ENCODE results near the gene CYP24A1. TPM values are rescaled to one million over a fixed set of nuclear protein-coding genes. Genes with fewer than 3 reads are reported as not detected.

CYP24A1 gene
- total RNA-seq, 2 experiments from 2014 or later: not detected

- no peak overlapping the region for H3K27ac Mint-ChIP-seq
- CTCF ChIA-PET: interaction anchor here (1.5 to 1.9 kb wide), 2 partner anchors 13 to 83 kb away, joined by 6 to 11 read pairs; no protein-coding TSS in a partner anchor
- TF ChIP-seq CTCF (IDR thresholded peaks at IDR 0.05): no peak
- H3K4me3 Mint-ChIP-seq: no peak overlapping the region
- no peaks in the 10 kb centered on the region for H3K36me3 Mint-ChIP-seq (ENCODE audit: low read depth)
- DNase-seq (no peak), ATAC-seq (no peak)
- H3K9me3 Mint-ChIP-seq: no peaks in the 10 kb centered on the region
- H3K27me3 Mint-ChIP-seq: peaks cover 8% of the 10 kb centered on the region
- no peaks in the 10 kb centered on the region for H3K4me1 Mint-ChIP-seq (ENCODE audit: low read depth)
- intact Hi-C loops (cut with micrococcal nuclease): no loop called here
- POLR2A ChIA-PET: no interaction called here
These were observed 57.1 kb downstream of the CYP24A1 start for GRCh38 chr20:54116550-54117235.

GRCh38 chr20:54115172-54115854 lies 58.5 kb downstream of the CYP24A1 start:
- DNase-seq (no peak), ATAC-seq (no peak)
- peaks cover 8% of the 10 kb centered on the region for H3K27me3 Mint-ChIP-seq
- no peaks in the 10 kb centered on the region for H3K4me1 Mint-ChIP-seq (ENCODE audit: low read depth)
- no peak overlapping the region for H3K4me3 Mint-ChIP-seq
- CTCF ChIA-PET: interaction anchor here (0.7 to 1.9 kb wide), 5 partner anchors 10 to 84 kb away, joined by 3 to 11 read pairs (median 4); no protein-coding TSS in a partner anchor
- H3K9me3 Mint-ChIP-seq: no peaks in the 10 kb centered on the region
- POLR2A ChIA-PET: no interaction called here
- no peaks in the 10 kb centered on the region for H3K36me3 Mint-ChIP-seq (ENCODE audit: low read depth)
- no peak for TF ChIP-seq CTCF (IDR thresholded peaks at IDR 0.05)
- intact Hi-C loops (cut with micrococcal nuclease): no loop called here
- H3K27ac Mint-ChIP-seq: no peak overlapping the region

GRCh38 chr20:54114109-54114508 lies 59.7 kb downstream of the CYP24A1 start:
- H3K36me3 Mint-ChIP-seq (ENCODE audit: low read depth): no peaks in the 10 kb centered on the region
- no peak for TF ChIP-seq CTCF (IDR thresholded peaks at IDR 0.05)

GRCh38 chr20:54113566-54113965 lies 60.2 kb downstream of the CYP24A1 start:
- CTCF ChIA-PET: interaction anchor here (1.5 kb wide), 1 partner anchor 8 kb away, joined by 4 read pairs; no protein-coding TSS in a partner anchor
- no peaks in the 10 kb centered on the region for H3K9me3 Mint-ChIP-seq

More at GRCh38 chr20:54114109-54114508, 59.7 kb downstream of the CYP24A1 start:
- H3K27ac Mint-ChIP-seq: no peak overlapping the region
- no peaks in the 10 kb centered on the region for H3K9me3 Mint-ChIP-seq
- peaks cover 8% of the 10 kb centered on the region for H3K27me3 Mint-ChIP-seq
- H3K4me3 Mint-ChIP-seq: no peak overlapping the region
- POLR2A ChIA-PET: no interaction called here
- no peaks in the 10 kb centered on the region for H3K4me1 Mint-ChIP-seq (ENCODE audit: low read depth)
- intact Hi-C loops (cut with micrococcal nuclease): no loop called here
- DNase-seq: no peak
- no peak for ATAC-seq
- CTCF ChIA-PET: interaction anchor here (1.5 kb wide), 1 partner anchor 9 kb away, joined by 4 read pairs; no protein-coding TSS in a partner anchor

More at GRCh38 chr20:54113566-54113965, 60.2 kb downstream of the CYP24A1 start:
- intact Hi-C loops (cut with micrococcal nuclease): no loop called here
- Mint-ChIP-seq H3K36me3 (ENCODE audit: low read depth) (no peaks in the 10 kb centered on the region), H3K27me3 (peaks cover 8% of the 10 kb centered on the region), H3K4me3 (no peak overlapping the region), H3K27ac (no peak overlapping the region), H3K4me1 (ENCODE audit: low read depth) (no peaks in the 10 kb centered on the region)
- TF ChIP-seq CTCF (IDR thresholded peaks at IDR 0.05): no peak
- POLR2A ChIA-PET: no interaction called here
- DNase-seq (no peak), ATAC-seq (no peak)
